HG03575 (cell line): ENCODE data around the gene BMP4.

Experiments
- ATAC-seq: cut with Tn5 transposase; IDR thresholded peaks from one replicate; pipeline ENCODE4 v1.9.1; 2021; ENCODE audit not compliant: unreplicated experiment, insufficient number of reproducible peaks, low FRiP score; ENCODE audit errors: extremely low read depth

The BMP4 gene

GRCh38 chr14:53912021-53912420, 44.6 kb downstream of the BMP4 start:
- no peak for ATAC-seq

GRCh38 chr14:53908416-53908815, 48.2 kb downstream of the BMP4 start:
- ATAC-seq: no peak

- no peak for ATAC-seq
Observed at GRCh38 chr14:53902307-53902706, 54.3 kb downstream of the BMP4 start.

- no peak for ATAC-seq
Observed at GRCh38 chr14:53900499-53900898, 56.1 kb downstream of the BMP4 start.
